GM19035 (cell line): ENCODE measurements around the gene ACADM.
"Not testable (repeated sequence)": the region's sequence is repeated elsewhere in the genome, so short reads cannot be mapped to it uniquely, and the experiment has no call there.

Experiments used
- ATAC-seq: cut with Tn5 transposase; IDR thresholded peaks from one replicate; pipeline ENCODE4 v1.9.1; 2021; ENCODE audit not compliant: unreplicated experiment

ACADM gene

DNA sequence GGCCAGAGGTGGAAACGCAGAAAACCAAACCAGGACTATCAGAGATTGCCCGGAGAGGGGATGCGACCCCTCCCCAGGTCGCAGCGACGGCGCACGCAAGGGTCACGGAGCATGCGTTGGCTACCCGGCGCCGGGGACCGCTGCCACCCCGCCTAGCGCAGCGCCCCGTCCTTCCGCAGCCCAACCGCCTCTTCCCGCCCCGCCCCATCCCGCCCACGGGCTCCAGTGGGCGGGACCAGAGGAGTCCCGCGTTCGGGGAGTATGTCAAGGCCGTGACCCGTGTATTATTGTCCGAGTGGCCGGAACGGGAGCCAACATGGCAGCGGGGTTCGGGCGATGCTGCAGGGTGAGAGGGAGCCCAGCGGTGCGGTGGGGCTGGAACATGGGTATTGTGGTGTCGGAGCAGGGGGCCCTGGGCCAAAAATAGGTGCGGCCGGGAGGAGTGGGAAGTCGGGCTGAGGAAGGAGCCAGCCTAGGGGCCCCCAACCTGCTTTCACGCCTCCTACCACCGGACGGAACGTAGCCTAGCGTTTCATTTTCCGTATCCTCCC lies at the start of gene ACADM:
TSS of gene ACADM (plus strand) at position 238 of the 551 bp plus-strand sequence. CDS start at position 317, 79 bp downstream.
- ATAC-seq: peak; percentile 89

DNA sequence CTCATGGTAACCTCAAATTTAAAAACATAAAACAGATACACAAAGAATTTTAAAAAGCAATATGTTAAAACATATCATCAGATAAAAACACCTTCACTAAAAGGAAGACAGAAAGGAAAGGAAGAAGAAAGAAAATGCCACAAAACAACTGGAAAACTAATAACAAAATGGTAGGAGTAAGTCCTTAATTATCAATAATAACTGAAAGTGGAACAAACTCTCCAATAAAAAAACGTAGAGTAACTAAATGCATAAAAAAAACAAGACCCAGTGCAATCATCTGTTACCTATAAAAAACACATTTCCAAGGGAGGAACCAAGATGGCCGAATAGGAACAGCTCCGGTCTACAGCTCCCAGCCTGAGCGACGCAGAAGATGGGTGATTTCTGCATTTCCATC lies 47.1 kb upstream of the ACADM start:
- ATAC-seq: no peak

DNA sequence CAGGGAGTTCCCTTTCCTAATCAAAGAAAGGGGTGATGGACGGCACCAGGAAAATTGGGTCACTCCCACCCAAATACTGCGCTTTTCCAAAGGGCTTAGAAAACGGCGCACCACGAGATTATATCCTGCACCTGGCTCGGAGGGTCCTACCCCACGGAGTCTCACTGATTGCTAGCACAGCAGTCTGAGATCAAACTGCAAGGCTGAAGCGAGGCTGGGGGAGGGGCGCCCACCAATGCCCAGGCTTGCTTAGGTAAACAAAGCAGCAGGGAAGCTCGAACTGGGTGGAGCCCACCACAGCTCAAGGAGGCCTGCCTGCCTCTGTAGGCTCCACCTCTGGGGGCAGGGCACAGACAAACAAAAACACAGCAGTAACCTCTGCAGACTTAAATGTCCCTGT lies 46.5 kb upstream of the ACADM start:
- not testable (repeated sequence) for ATAC-seq

DNA sequence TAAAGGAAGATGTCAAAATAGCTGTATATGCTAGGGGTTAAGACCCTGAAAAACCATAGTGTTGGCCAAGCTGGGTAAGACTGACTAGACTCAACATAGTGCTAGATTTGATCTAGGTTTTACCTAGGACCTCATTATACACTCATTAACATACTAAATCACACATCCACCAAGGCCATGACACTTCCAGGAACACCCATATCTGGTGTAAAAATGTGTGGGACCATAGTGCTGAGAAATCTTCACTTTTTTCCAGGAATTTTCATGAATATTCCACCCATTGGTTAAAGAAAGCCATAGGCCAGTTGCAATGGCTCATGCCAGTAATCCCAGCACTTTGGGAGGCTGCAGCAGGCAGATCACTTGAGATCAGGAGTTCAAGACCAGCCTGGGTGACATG lies 34.0 kb upstream of the ACADM start:
- no peak for ATAC-seq

DNA sequence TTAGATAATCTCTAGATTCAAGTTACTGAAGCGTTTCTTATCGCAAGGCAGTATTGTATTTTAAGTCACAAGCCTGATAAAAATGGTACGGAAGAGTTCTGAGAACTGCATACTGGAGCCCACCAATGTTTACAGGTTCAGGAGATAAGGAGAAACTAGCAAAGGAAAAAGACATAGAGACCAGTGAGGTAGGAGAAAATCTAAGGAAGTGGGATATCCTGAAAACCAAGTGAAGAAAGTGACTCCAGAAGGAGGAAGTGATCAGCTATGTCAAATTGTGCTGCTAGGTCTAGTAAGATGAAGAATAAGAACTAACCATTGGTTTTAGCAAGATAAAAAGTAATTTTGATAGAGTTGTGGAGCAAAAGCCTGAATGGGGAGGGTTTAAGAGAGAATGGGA lies 31.0 kb upstream of the ACADM start:
- ATAC-seq: no peak

DNA sequence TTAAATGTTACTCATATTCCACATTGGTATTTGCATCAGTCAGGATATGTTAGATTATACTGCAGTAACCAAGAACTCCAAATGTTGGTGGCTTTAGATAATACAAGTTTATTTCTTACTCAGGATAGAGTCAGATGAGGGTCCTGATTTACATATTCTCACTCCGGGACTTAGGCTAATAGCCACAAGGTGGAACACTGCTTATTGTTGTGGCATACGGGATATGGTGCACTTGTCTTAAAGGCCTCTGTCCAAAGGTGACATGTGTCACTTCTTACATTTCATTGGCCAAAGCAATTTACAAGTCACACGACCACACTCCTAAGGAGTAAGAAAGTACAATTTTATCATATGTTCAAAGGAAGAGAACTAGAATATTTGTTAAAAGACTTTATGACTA lies 28.5 kb upstream of the ACADM start:
- no peak for ATAC-seq

DNA sequence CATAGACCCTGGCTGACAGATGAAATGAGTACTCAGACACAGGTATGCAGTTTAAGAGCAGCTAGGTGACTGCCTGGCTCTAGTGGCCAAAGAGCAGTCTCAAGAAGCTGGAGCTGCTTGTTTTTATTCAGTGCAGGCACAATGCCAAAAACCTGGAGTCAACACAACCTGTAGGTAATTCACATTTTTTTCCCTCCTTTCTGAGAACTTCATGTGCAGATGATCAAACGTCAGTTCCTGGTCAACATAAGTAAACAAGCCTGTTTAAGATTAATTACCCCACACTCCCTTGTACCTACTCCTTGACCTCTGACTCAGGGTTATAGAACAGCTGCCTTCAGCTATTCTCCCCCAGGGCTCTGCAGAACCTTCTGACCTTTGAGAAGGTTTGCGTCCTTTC lies 17.3 kb upstream of the ACADM start:
- ATAC-seq: no peak

DNA sequence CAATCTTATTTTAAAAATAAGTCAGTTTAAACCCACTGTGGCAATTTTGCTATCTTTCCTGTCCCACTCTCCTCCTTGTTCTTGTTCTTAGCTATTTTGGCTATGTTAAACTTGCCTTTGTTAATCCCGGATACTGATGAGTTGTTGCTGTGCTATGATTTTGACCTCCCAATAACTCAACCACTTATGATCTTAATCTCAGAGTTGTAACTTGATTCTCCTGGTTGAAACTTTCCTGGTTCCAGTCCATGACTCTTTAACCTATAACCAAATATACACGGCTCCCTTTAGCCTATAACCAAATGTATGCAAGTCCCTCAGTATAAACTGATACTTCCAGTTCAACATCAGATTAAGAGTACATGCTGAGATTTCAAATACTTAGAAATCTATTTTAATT lies 15.6 kb upstream of the ACADM start:
- no peak for ATAC-seq

DNA sequence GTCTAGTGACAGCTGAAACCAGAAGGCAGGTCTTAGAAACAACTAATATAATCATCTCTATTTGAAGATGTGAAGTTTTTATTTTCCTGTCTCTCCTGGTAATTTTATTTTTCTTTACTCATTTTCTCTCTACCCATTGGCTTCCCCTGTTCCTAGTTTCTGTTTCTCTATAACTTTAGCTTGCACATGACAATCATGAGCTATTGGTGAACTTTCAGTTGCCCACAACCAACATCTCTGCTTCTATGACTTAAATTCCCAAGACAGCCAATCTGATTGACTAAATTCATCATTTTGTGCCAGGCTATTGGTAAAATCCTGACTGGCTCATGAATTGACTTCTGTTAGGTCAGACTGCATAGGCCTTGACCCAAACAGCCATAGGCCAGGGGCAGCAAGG lies 13.7 kb upstream of the ACADM start:
- no peak for ATAC-seq

DNA sequence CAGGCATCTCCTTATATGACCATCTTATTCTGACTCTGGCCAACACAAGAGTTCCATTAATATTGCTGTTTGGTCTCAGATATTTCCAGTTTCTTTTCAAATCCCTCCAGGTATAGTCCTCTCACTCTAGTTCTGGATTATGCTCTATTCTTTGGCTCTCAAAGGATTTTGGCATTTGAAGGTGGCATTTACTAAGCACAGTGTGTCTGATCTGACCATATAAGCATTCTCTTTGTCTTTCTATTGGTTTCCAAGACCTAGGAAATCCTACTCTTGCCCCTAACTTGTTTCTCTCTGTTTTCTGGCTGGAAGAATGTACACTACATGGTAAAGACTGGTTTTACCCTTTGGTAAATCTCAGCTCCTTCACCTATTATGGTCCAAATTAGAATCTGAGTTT lies 12.7 kb upstream of the ACADM start:
- no peak for ATAC-seq

DNA sequence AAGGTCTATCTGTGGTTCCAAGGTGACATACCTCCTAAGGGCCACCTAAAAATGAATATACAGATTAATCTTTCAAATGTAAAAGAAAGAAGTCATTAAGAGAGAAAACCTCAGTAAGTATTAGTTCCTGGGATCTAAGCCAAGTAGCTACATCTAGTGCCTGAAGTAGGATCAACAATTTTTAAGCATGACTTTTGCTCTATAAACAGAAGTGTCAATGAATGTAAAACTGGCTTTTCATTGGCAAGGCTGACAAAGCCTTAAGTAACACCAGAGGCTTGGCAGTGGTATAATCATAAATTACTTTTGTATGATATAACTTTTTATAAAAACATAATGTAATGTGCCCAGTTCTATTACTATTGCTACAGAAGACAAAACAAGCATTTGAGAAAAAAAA lies 12.2 kb upstream of the ACADM start:
- ATAC-seq: no peak

DNA sequence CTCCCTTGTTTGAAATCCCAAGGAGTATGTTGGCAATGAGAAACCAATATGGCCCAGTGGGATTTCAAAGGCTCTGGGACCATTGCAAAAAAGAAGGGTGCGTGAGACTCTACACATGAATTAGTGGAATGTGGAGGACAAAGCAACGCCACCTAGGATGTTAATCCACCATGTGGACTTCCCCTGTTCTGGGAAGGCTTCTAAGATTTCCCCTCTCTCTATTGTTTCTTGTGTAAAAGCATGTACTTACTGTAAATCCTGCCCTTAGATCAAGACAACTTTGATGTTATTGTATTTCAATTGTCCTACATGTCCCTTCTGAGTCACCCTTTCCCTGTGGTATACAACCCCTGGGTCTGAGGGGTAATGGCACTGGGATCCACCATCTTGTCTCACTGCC lies 4.7 kb upstream of the ACADM start:
- no peak for ATAC-seq

DNA sequence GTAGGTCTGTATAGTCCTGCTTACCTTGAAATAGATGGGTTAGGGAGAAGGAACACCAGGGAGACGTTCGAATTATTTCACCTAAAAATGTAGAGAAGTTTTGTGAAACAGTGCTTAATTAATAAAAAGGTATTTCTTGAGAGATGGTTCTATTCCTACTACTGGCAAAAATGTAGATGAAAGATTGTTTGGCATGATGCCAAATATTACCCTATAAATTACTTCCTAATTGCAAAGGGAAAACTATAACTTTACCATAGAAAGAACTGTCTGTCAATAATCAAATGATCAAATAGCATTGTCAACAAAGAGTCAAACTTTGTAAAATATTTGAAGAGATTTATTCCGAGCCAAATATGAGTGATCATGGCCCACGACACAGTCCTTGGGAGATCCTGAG lies 4.2 kb upstream of the ACADM start:
- ATAC-seq: no peak

DNA sequence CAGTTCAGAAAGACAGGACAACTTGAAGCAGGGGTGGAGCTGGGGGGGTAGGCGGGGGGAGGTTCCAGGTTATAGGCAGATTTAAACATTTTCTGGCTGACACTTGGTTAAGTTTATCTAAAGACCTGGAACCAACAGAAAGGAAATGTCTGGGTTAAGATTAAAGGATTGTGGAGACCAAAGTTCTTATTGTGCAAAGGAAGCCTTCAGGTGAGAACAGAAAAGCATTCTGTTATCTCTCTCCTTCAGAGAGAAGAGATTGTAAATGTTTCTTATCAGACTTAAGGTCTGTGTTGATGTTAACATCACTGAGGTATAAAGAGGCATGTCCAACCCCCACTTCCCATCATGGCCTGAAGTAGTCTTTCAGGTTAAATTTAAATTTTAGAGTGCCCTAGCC lies 3.7 kb upstream of the ACADM start:
- ATAC-seq: no peak

DNA sequence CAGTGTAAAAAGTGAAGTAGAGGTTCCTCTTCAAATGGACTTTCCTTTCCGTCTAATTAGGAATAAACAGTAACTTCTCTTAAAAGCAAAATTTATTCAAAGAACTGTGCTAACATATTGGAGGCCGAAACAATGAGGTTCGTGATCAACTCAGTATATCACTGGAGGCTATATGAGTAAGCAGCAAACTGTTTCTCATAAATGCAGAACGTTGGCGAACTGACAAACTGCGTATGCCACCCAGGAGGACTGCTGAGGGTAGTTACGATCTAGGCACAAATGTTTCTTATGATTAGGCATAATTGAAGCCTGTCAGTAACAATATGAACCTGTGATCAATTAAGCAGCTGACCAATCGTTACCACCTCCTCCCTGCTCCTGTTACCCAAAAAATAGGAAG lies 2.3 kb upstream of the ACADM start:
- not testable (repeated sequence) for ATAC-seq

DNA sequence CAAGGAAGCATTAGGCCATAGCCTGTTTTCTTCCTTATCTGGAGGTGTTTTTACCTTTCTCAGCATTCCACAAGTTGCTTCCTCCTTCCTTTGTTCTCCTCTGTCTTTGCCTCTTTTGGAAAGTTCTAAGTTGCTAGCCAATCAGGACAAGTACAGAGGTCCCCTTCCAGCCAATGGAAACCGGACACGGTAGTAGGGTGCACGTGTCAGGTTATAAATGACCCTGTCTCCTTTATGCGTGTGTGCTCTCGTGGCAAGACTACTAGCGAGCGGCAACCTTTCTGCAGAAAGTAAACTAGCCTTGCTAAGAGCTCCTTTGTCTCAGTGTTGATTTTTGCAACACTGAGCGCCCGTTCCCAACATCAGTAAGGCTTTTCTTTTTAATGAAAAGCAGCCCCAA lies 1.5 kb upstream of the ACADM start:
- ATAC-seq: no peak

DNA sequence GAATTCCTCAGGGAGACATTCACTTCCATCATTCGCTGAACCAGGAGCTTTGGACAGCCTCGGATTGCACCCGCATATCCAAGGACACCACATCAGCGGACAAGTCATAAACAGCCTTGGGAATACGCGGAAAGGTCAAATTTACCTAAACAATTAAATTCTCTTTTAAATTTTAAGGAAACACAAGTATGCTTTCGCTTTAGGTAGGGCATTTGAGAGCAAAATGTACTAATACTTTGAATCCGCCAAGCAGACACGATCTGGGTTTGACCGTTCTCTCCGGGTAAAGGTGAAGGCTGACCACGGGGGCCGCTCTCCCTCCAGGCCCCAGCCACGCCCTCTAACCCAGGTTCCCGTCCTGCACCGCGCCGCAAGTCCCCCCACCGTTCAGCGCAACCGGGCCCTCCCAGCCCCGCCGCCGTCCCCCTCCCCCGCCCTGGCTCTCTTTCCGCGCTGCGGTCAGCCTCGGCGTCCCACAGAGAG lies 479 bp upstream of the ACADM start:
- ATAC-seq: peak; percentile 72

DNA sequence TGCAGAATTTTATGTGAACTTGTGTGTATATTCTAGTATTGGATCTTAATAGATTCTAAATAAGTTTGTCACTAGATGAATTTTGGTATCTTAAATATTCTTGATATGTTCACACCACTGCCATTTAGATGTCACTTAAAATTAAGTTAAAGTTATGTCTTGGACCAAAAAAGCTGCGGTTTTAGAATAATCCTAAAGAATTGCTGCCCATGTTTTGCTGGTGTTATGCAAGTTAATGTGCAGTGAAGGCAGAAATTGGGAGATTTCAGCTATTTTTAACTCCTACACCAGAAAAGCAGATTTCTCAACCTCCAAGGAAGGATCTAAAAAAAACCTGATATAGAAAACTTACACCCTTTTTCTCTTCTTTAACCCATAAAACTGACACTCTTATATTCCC lies 757 bp downstream of the ACADM start:
- no peak for ATAC-seq

DNA sequence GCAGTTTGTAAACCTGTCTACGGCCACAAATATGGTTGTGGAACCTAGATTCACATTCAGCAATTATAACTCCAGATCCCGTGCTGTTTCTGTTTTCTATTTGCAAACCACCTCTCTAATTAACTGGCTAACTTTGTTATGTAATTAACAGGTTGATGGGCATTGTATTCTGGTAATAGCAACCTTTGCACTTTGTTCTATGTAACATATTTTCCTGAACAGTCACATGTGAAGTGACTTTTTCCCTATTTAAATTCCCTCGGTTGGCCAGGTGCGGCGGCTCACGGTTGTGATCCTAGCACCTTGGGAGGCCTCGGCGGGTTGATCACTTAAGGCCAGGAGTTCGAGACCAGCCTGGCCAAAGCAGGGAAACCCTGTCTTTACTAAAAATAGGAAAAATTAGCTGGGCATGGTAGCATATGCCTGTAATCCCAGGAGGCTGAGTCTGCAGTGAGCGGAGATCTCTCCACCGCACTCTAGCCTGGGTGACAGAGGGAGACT lies 1.4 kb downstream of the ACADM start:
- no peak for ATAC-seq

DNA sequence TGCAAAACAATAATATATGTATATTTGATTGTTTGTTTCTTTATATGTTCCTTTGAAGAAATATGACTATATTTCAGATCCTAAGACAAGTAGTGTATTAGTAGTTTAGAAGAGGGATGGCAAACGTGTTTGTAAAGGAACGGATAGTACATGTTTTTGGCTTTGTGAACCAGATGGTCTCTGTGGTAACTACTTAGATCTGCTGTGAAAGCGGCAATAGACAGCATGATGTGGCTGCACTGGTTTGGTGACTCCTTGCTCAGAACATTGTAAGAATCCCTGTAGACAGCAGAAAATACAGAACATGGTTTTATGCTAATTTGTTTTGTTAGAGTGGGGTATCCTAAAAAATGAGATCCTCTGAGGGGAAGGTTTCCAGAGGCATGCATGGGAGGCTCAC lies 3.1 kb downstream of the ACADM start:
- ATAC-seq: peak; percentile 9

DNA sequence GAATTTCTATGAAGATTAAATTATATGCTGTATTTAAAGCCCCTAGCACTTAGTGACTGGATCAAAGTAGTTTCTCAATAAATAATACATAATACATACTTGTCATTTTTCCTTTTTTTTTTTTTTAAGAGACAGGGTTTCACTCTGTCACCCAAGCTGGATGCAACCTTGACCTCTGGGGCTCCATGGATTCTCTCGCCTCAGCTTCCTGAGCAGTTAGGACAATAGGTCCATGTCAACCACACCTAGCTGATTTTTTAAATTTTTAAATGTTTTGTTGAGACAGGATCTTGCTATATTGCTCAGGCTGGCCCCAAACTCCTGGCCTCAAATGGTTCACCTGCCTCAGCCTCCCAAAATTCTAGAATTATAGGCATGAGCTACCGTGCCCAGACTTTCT lies 5.9 kb downstream of the ACADM start:
- ATAC-seq: no peak

DNA sequence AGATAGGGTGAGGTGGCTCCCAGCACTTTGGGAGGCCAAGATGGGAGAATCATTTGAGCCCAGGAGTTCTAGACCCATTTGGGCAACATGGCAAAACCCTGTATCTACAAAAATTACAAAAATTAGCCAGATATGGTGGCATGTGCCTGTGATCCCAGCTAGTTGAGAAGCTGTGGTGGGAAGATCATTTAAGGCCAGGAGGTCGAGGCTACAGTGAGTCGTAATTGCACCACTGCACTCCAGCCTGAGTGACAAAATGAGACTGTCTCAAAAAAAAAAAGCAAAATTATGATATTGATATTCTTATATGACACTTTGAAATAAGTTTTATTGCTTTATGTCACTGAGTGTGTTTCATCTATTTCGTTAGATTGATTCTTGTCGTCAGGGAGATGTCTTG lies 7.4 kb downstream of the ACADM start:
- no peak for ATAC-seq

DNA sequence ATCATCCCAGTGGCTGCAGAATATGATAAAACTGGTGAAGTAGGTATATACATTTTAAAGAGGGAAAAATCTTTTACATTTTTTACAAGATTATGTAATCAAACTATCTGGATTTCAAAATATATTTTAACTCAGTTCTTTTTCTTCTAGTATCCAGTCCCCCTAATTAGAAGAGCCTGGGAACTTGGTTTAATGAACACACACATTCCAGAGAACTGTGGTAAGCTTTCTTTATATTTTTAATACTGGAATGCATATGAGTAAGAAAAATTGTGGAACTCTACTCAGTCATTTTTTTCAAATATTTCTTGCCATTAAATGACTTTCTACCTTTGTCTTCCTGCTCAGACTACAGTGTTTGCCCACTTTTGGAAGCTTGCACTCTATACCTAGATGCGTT lies 8.2 kb downstream of the ACADM start:
- no peak for ATAC-seq
